IPS-15b (cell line): Measurements from ENCODE around the gene NELL1.

Experiments
- H3K27me3 ChIP-seq: one replicate; pipeline ENCODE4 v1.6.1; 2013; ENCODE audit warnings: low read length; ENCODE audit not compliant: control insufficient read depth, insufficient read depth
- H3K36me3 ChIP-seq: one replicate; pipeline ENCODE4 v1.6.1; 2013; ENCODE audit warnings: low read length; ENCODE audit not compliant: control insufficient read depth, insufficient read depth
- H3K4me1 ChIP-seq: one replicate; pipeline ENCODE4 v1.6.1; 2013; ENCODE audit warnings: mild to moderate bottlenecking, low read length; ENCODE audit not compliant: control insufficient read depth, insufficient read depth
- H3K4me3 ChIP-seq: one replicate; pipeline ENCODE4 v1.5.1; 2013; ENCODE audit warnings: low read depth, low read length
- H3K9ac ChIP-seq: one replicate; pipeline ENCODE4 v1.6.1; 2013; ENCODE audit warnings: low read depth, mild to moderate bottlenecking, low read length
- H3K9me3 ChIP-seq: one replicate; pipeline ENCODE4 v1.6.1; 2013; ENCODE audit warnings: mild to moderate bottlenecking, low read length; ENCODE audit not compliant: control insufficient read depth, insufficient read depth

The NELL1 gene

DNA sequence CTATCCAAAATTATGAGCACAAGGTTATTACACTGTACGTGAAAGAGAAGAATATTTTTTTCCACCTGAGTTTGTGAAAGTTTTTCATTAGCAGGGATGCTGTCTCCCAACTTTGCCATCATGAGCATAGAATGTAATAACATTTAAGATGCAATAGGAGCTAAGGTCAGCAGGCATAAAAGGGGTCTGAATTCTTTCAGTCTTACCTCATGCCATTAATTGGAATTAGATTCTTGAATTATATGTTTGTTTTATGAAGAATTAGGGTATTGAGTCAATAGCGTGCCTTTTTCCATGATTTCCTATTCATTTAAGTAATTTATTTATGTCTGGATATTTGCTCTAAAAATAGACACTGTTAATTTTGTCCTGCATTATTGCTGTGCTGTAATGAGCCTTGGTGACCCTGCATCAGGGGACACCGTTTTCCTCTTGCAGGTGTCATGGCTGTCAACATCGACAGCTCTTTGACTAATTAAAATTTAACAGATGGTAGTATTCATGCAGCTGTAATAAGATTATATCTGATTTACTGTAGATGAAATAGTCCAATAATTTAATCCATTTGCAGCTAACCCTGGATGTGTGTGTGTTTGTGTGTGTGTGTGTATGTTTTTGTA lies 637.5 kb downstream of the NELL1 start:
- Histone ChIP-seq H3K9ac (no peak overlapping the region), H3K36me3 (no peaks in the 10 kb centered on the region), H3K27me3 (no peaks in the 10 kb centered on the region), H3K4me1 (no peaks in the 10 kb centered on the region), H3K9me3 (no peaks in the 10 kb centered on the region), H3K4me3 (no peak overlapping the region)

DNA sequence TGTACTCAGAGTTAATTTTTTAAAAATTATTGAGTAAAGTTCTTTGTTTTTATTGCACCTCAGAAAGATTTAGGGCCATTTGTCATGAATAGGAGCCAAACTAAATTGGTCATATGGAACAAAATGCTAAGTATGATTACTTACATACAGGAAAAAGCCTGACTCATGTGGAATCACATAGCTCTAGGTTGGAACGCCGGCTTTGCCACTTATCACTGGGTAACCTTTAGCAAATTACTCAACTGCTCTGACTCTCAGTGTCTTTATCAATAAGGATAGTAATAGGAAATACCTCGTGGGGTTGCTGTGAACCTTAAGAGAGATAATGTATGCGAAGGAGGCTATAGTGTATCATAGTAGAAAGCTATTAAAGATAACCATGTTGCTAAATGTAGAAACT lies 638.5 kb downstream of the NELL1 start:
- no peaks in the 10 kb centered on the region for H3K36me3 ChIP-seq
- no peaks in the 10 kb centered on the region for H3K9me3 ChIP-seq
- H3K4me3 ChIP-seq: no peak overlapping the region
- no peaks in the 10 kb centered on the region for H3K27me3 ChIP-seq
- H3K4me1 ChIP-seq: no peaks in the 10 kb centered on the region
- H3K9ac ChIP-seq: no peak overlapping the region

DNA sequence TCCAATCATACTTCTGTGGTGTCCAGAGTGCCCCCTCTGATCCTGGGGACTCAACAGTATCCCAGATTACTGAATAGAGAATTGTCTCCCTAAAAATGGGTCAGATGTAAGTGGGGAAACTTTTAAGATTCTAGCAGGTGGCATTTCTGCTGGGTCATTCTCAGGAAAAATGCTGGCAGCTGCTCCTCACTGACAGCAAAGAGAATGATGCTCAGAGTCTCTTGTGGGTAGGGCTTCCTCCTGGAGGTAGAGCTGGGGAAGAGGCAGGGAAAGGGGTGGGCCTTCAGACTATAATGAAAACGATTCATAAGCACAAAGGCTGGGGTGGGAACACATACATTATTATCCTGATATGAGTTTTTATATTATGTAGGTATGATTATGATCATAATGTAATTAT lies 647.2 kb downstream of the NELL1 start:
- H3K9me3 ChIP-seq: no peaks in the 10 kb centered on the region
- no peaks in the 10 kb centered on the region for H3K27me3 ChIP-seq
- H3K4me1 ChIP-seq: no peaks in the 10 kb centered on the region
- no peak overlapping the region for H3K4me3 ChIP-seq
- H3K36me3 ChIP-seq: no peaks in the 10 kb centered on the region
- H3K9ac ChIP-seq: no peak overlapping the region

DNA sequence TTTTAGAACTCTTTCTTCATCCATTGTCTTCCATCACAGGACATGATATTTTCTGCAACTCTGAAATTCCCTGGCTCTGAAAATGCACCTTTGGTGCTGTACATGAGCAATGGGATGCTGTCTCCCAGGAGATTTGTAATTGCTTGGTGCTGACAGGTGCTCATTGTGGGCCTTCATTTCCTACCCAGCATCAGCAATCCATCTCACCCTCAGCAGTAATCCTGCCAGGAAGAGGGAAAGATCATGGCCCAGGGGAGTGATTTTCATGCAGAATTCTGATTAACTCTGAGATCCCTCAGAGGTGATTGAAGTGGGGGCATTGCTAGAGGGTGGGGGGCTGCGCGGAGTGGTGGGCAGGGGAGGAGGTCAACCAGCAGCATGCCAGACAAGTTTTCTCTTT lies 651.7 kb downstream of the NELL1 start:
- Histone ChIP-seq H3K9me3 (no peaks in the 10 kb centered on the region), H3K4me1 (no peaks in the 10 kb centered on the region), H3K27me3 (no peaks in the 10 kb centered on the region), H3K4me3 (no peak overlapping the region), H3K36me3 (no peaks in the 10 kb centered on the region), H3K9ac (no peak overlapping the region)

DNA sequence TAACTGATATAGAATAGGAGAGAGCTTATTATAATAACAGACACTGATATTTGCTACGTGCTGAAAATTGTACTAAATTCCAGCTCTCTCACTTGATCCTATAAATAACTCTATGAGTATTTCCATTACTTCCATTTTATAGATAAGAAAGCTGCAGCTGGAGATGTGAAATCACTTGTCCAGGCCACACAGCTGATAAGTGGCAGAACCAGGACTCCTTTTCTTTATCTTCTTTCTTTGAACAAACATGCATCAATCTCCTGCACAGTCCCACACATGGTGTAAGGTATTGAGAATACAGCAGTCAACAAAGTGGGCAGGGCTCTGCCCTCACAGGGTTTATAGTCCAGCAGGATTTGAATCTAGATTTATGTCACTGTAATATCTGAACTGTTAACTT lies 652.1 kb downstream of the NELL1 start:
- Histone ChIP-seq H3K9ac (no peak overlapping the region), H3K27me3 (no peaks in the 10 kb centered on the region), H3K9me3 (no peaks in the 10 kb centered on the region), H3K4me3 (no peak overlapping the region), H3K36me3 (no peaks in the 10 kb centered on the region), H3K4me1 (no peaks in the 10 kb centered on the region)

DNA sequence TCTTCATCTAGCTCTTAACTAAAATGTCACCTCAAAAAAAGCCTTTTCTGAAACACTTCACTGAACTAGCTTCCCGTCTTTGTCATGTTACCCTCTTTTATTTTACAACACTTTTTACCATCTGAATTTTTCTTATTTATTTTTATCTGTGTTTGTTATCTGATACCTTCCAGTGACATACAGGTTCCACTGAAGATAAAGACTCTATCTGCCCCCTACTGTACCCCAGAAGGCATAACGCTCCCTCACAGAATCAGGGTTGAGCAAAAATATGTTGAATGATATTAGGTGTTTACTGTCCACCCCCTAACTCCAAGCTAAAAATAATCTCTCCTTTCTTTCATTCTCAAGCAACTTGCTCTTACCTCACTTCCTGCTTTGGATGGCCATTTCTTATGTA lies 654.2 kb downstream of the NELL1 start:
- Histone ChIP-seq H3K9ac (no peak overlapping the region), H3K36me3 (no peaks in the 10 kb centered on the region), H3K27me3 (no peaks in the 10 kb centered on the region), H3K4me3 (no peak overlapping the region), H3K9me3 (peaks cover 3% of the 10 kb centered on the region), H3K4me1 (no peaks in the 10 kb centered on the region)

DNA sequence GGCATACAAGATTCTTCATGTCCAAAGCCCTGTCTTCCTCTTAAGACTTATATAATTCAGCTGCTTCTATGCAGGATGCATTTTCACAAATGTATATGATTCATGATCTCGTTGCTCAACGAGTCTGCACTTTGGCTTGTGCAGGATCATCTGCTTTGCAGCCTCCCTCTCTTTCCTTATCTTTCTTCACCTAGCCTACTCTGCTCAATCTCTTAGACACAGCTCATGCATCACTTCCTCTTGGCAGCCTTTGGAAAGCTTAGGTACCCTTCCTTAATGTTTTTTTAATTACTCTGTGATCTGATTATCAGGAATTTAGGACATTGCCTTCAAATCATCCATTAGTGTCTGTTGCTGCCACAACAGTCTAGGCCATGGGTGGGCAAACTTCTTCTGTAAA lies 673.8 kb downstream of the NELL1 start:
- Histone ChIP-seq H3K27me3 (no peaks in the 10 kb centered on the region), H3K4me1 (no peaks in the 10 kb centered on the region), H3K9me3 (no peaks in the 10 kb centered on the region), H3K36me3 (no peaks in the 10 kb centered on the region), H3K9ac (no peak overlapping the region), H3K4me3 (no peak overlapping the region)

DNA sequence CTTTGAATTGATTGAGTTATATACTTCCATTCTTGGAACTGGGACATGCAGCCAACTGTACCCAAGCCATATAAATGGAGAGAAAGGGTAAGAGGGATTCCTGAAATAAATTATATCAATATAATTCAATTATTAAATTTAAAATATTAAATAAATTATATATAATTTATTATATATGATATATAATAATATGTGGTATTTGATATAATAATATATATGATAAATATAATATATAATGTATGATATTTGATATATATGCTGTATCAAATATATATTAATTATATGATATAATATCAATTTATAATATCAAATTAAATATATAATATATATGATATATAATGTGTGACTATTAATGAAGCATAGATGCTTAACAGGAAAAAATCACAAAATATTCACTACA lies 677.0 kb downstream of the NELL1 start:
- no peaks in the 10 kb centered on the region for H3K36me3 ChIP-seq
- no peaks in the 10 kb centered on the region for H3K9me3 ChIP-seq
- no peak overlapping the region for H3K4me3 ChIP-seq
- no peak overlapping the region for H3K9ac ChIP-seq
- H3K27me3 ChIP-seq: no peaks in the 10 kb centered on the region
- H3K4me1 ChIP-seq: no peaks in the 10 kb centered on the region

DNA sequence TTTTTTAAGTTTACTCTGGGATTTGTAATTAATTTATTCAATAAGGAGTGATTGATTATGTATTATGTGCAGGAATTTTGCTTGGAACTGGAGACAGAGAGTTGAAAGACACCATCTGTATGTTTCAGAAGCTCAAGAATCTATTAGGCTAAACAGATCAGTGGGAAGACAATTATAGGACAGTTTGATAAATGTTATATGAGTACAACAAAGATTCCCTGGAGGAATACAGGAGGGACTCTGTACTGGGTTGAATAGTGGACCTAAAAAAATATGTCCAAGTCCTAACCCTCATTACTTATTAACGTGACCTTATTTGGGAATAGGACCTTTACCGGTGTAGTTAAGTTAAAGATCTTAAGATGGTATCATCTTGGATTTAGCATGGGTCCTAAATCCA lies 681.2 kb downstream of the NELL1 start:
- no peaks in the 10 kb centered on the region for H3K27me3 ChIP-seq
- no peaks in the 10 kb centered on the region for H3K4me1 ChIP-seq

DNA sequence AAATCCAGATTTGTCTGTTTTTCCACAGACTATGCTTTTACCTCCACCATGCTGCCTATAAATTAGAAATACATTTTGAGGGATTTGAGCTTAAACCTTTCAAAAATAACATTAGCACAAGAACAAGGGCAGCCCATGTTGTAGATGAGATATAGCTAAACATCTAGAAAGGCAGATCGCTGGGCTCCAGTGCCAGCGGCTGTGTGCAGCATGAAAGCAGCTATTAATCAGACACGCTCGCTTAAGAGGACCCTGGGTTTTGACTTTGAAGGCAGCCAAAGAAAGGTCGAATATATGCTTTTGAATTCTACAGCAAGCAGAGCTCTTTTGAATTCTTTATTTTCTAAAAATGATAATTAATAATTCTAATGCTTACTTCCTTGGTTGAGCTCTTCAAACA lies 684.0 kb downstream of the NELL1 start:
- Histone ChIP-seq H3K27me3 (no peaks in the 10 kb centered on the region), H3K9me3 (no peaks in the 10 kb centered on the region), H3K4me3 (no peak overlapping the region), H3K36me3 (no peaks in the 10 kb centered on the region), H3K4me1 (no peaks in the 10 kb centered on the region), H3K9ac (no peak overlapping the region)

More for the DNA sequence above, 681.2 kb downstream of the NELL1 start:
- Histone ChIP-seq H3K9ac (no peak overlapping the region), H3K9me3 (no peaks in the 10 kb centered on the region), H3K36me3 (no peaks in the 10 kb centered on the region), H3K4me3 (no peak overlapping the region)

DNA sequence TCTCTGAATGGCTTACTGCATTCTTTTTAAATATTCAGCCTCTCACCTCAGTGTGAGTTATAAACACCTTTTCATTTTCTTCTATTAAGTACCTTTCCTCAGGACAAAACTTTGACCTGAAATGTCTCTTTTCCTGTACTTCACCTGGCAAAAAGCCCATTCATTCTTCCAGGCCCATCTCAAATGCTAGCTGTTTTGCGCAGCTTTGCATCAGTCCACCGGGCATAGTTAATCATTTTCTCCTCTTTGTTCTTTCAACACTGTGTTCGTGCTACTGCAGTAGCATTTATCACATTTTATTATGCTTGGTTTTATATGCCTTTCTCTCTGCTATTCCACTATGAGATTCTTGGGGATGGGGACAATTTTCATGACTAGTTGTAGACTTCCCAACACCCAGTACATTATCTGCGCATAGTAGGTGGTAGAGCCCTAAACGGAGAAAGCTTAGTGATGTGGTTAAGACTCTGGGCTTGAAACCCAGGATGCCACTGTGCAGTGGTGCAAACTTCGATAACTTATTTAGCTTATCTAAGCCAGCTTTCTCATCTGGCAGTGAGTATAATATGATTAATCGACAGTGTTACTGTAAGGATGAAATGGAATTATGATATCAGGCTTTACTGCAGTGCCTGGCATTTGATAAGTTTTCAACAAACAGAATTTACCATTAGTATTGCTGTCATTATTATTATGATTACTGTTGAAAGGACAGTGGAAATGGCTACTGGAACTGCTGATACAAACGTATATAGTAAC lies 695.7 kb downstream of the NELL1 start:
- H3K4me1 ChIP-seq: no peaks in the 10 kb centered on the region
- no peak overlapping the region for H3K4me3 ChIP-seq
- H3K27me3 ChIP-seq: no peaks in the 10 kb centered on the region
- H3K9ac ChIP-seq: no peak overlapping the region
- no peaks in the 10 kb centered on the region for H3K36me3 ChIP-seq
- no peaks in the 10 kb centered on the region for H3K9me3 ChIP-seq

DNA sequence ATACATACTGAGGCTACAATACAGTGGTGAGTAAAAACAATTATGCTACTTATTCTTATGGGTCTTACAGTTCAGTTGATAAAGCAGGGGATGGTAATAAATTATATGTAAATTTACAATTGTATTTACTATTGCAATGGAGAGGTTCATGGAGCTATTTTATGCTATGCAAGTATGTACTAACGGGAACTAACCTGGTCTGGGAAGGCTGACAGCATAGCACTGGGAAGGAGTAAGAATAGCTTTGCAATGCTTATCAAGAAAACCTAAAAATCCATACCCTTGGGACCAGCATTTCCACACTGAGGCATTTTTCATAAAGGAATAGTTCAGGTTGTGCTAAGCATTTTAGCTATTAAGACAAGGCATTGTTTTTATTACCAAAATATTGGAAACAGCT lies 700.6 kb downstream of the NELL1 start:
- H3K27me3 ChIP-seq: no peaks in the 10 kb centered on the region
- no peak overlapping the region for H3K4me3 ChIP-seq
- H3K4me1 ChIP-seq: no peaks in the 10 kb centered on the region
- no peak overlapping the region for H3K9ac ChIP-seq
- H3K36me3 ChIP-seq: no peaks in the 10 kb centered on the region
- no peaks in the 10 kb centered on the region for H3K9me3 ChIP-seq
